OCI-LY7 (cell line): ENCODE data around the gene ZNF500. TPM values are rescaled to one million over a fixed set of nuclear protein-coding genes. Genes with fewer than 3 reads are reported as not detected.
"Not testable (repeated sequence)": the region's sequence is repeated elsewhere in the genome, so short reads cannot be mapped to it uniquely, and the experiment has no call there.

Experiments
- BruUV-seq: library from RNA; stranded (reverse); fragments of 400-500 nt; replicated peaks from 2 replicates; lab custom pipeline; 2021; lab: Mats Ljungman, UMichigan
- CTCF ChIA-PET: fragments of 300-600 bp; sonication (Branson Sonifier 250); formaldehyde crosslinking; loops from one replicate; lab custom pipeline; 2022; ENCODE audit warnings: antibody characterized with exemption; ENCODE audit not compliant: unreplicated experiment; lab: Charles Lee
- POLR2A ChIA-PET: fragments of 300-600 bp; sonication (Branson Sonifier 250); formaldehyde crosslinking; loops from one replicate; lab custom pipeline; 2022; ENCODE audit warnings: antibody characterized with exemption; lab: Charles Lee
- DNase-seq: peaks from one replicate; pipeline ENCODE4 v3.0.0-alpha.2; 2015; ENCODE audit warnings: low spot score
- H2AFZ ChIP-seq: fragments of 200-600 bp; sonication (generic), shearing (Covaris generic); 2 replicates; pipeline ENCODE4 v1.6.1; 2014; ENCODE audit warnings: mild to moderate bottlenecking, antibody characterized with exemption, low read length, moderate library complexity
- H3K27ac ChIP-seq: fragments of 200-600 bp; sonication (generic); 2 replicates; pipeline ENCODE4 v1.5.1; 2014; ENCODE audit warnings: mixed run types, low read depth, mild to moderate bottlenecking, moderate library complexity, low read length, inconsistent platforms; ENCODE audit not compliant: poor library complexity, severe bottlenecking
- H3K36me3 ChIP-seq: fragments of 200-600 bp; sonication (generic); 2 replicates; pipeline ENCODE4 v1.6.1; 2014; ENCODE audit warnings: mild to moderate bottlenecking, antibody characterized with exemption, low read length, moderate library complexity, mixed read lengths; ENCODE audit not compliant: insufficient read depth
- H3K4me1 ChIP-seq: fragments of 200-600 bp; sonication (generic); 2 replicates; pipeline ENCODE4 v1.5.1; 2014; ENCODE audit warnings: mild to moderate bottlenecking, low read length; ENCODE audit not compliant: insufficient read depth, poor library complexity, severe bottlenecking
- H3K4me2 ChIP-seq: fragments of 200-600 bp; sonication (generic); 2 replicates; pipeline ENCODE4 v1.6.1; 2014; ENCODE audit warnings: mild to moderate bottlenecking, low read length
- H3K4me3 ChIP-seq: fragments of 200-600 bp; sonication (generic); 2 replicates; pipeline ENCODE4 v1.5.1; 2014; ENCODE audit warnings: mild to moderate bottlenecking, low read depth, low read length; ENCODE audit not compliant: poor library complexity, severe bottlenecking
- H3K79me2 ChIP-seq: fragments of 200-600 bp; sonication (generic); 2 replicates; pipeline ENCODE4 v1.6.1; 2016; ENCODE audit warnings: low read depth, mild to moderate bottlenecking, low read length, moderate library complexity, mixed read lengths; ENCODE audit not compliant: insufficient read depth
- H3K9me2 ChIP-seq: fragments of 200-600 bp; sonication (generic); 2 replicates; pipeline ENCODE4 v1.6.1; 2016; ENCODE audit warnings: mild to moderate bottlenecking, low read length, mixed read lengths; ENCODE audit not compliant: insufficient read depth
- H3K9me3 ChIP-seq: fragments of 200-600 bp; sonication (generic); 2 replicates; pipeline ENCODE4 v1.6.1; 2014; ENCODE audit warnings: mild to moderate bottlenecking, mixed run types, low read length, mixed read lengths
- H4K20me1 ChIP-seq: fragments of 200-600 bp; sonication (generic); 2 replicates; pipeline ENCODE4 v1.6.1; 2014; ENCODE audit warnings: mild to moderate bottlenecking, antibody characterized with exemption, low read length, moderate library complexity, mixed read lengths; ENCODE audit not compliant: insufficient read depth
- CTCF ChIP-seq: fragments of 200-600 bp; sonication (generic); conservative IDR thresholded peaks from 2 replicates; pipeline ENCODE4 v1.5.1; 2014; ENCODE audit warnings: mild to moderate bottlenecking, antibody characterized with exemption, low read length, moderate library complexity, mixed read lengths
- EZH2phosphoT487 ChIP-seq: fragments of 200-600 bp; sonication (generic); IDR thresholded peaks from 2 replicates; pipeline ENCODE4 v1.6.1; 2018; ENCODE audit warnings: low read depth, borderline replicate concordance, mild to moderate bottlenecking, mixed run types, antibody characterized with exemption, low read length, moderate library complexity, mixed read lengths
- intact Hi-C: fragments of 100-400 bp; cut with micrococcal nuclease; formaldehyde crosslinking; loops from one replicate; pipeline ENCODE4 v1.10.0; 2022; ENCODE audit not compliant: unreplicated experiment
- total RNA-seq, 2 experiments: library from RNA; depleted of rRNA in 1 of 2; stranded (reverse); fragments of >200 nt in 1 of 2; shearing (Covaris generic) in 1 of 2; gene quantifications; 2 replicates each; pipeline ENCODE4 v1.2.3, GENCODE V29; 2014 to 2022

The ZNF500 gene
- total RNA-seq, 2 experiments from 2014 or later: 16.1 to 23.9 TPM

GRCh38 chr16:4787068-4787467, 20.1 kb upstream of the ZNF500 start:
- Histone ChIP-seq H2AFZ (no peak overlapping the region), H3K4me3 (no peak overlapping the region), H3K9me2 (no peaks in the 10 kb centered on the region), H3K79me2 (no peaks in the 10 kb centered on the region), H3K4me1 (no peaks in the 10 kb centered on the region), H4K20me1 (no peaks in the 10 kb centered on the region), H3K9me3 (no peaks in the 10 kb centered on the region), H3K4me2 (no peak overlapping the region), H3K36me3 (no peaks in the 10 kb centered on the region), H3K27ac (no peak overlapping the region)
- TF ChIP-seq CTCF (no peak), EZH2phosphoT487 (no peak)
- BruUV-seq: no TSS peak
- no peak for DNase-seq
- POLR2A ChIA-PET: interaction anchor here (1.4 kb wide), 1 partner anchor 53 kb away, joined by 3 read pairs; the partner anchor contains the start of genes ANKS3 and DNAAF8
- intact Hi-C loops: no loop called here
- CTCF ChIA-PET: no interaction called here

DNA sequence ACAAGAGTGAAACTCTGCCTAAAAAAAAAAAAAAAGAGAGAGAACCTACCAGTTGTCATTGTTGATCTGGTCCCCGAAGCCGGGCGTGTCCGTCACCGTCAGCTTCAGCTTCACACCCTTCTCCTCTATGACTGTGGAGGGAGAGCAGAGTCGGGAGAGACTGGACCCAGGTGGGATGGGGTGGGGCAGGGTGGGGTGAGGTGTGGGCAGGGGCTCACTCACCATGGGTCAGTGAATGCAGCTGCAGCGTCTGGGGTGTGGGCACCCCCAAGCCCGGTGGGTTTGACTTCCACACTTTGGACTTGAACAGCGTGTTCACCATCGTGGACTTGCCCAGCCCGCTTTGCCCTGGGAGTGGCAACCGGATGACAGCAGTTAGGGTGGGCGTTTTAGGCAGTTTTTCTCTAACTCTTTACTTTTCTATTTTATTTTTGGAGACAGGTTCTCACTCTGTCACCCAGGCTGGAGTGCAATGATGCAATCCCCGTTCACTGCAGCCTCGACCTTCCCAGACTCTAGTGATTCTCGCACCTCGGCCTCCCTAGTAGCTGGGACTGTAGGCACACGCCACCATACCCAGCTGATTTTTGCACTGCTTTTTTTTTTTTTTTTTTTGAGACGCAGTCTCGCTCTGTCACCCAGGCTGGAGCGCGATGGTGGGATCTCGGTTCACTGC, 18.9 kb upstream of the ZNF500 start:
- H3K27ac ChIP-seq: no peak overlapping the region
- no TSS peak for BruUV-seq
- no peaks in the 10 kb centered on the region for H3K36me3 ChIP-seq
- no peak for TF ChIP-seq EZH2phosphoT487
- no peak for TF ChIP-seq CTCF
- POLR2A ChIA-PET: interaction anchor here (0.6 to 0.7 kb wide), 3 partner anchors 15 to 126 kb away, joined by 3 to 5 read pairs (median 3); no protein-coding TSS in a partner anchor
- H2AFZ ChIP-seq: no peak overlapping the region
- H4K20me1 ChIP-seq: no peaks in the 10 kb centered on the region
- H3K4me1 ChIP-seq: no peaks in the 10 kb centered on the region
- no peaks in the 10 kb centered on the region for H3K9me3 ChIP-seq
- no peaks in the 10 kb centered on the region for H3K9me2 ChIP-seq
- H3K4me2 ChIP-seq: no peak overlapping the region
- CTCF ChIA-PET: no interaction called here
- no peak overlapping the region for H3K4me3 ChIP-seq
- intact Hi-C loops: no loop called here
- no peaks in the 10 kb centered on the region for H3K79me2 ChIP-seq
- no peak for DNase-seq

DNA sequence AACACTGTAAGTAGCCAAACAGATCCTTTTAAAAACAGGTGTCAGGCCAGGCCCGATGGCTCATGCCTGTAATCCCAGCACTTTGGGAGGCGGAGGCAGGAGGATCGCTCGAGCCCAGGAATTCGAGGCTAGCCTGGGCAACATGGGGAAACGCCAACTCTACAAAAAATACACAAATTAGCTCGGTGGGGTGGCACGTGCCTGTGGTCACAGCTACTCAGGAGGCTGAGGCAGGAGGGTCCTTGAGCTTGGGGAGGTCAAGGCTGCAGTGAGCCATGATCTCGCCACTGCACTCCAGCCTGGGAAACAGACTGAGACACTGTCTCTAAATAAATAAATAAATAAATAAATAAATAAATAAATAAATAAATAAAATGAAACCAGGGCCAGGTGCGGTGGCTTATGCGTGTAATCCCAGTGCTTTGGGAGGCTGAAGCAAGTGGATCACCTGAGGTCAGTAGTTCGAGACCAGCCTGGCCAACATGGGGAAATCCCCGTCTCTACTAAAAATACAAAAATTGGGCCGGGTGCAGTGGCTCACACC, 17.6 kb upstream of the ZNF500 start:
- H3K79me2 ChIP-seq, H3K9me2 ChIP-seq, intact Hi-C loops, DNase-seq, H3K9me3 ChIP-seq, H3K36me3 ChIP-seq, H3K4me1 ChIP-seq, BruUV-seq, CTCF ChIA-PET, H3K27ac ChIP-seq, H3K4me3 ChIP-seq, POLR2A ChIA-PET, H2AFZ ChIP-seq, H4K20me1 ChIP-seq, H3K4me2 ChIP-seq: not testable (repeated sequence)
